HCT116 (cell line): ENCODE data around the gene APCDD1L. TPM values are rescaled to one million over a fixed set of nuclear protein-coding genes. Genes with fewer than 3 reads are reported as not detected.

ENCODE experiments used
- ATAC-seq: fragments of 200-7000 bp; cut with Tn5 transposase; 2 replicates; pipeline ENCODE4 v1.9.1; 2020; ENCODE audit warnings: mild to moderate bottlenecking, moderate library complexity
- BruUV-seq: library from RNA; stranded (reverse); fragments of 400-500 nt; replicated peaks from 2 replicates; lab custom pipeline; 2021; lab: Mats Ljungman, UMichigan
- CTCF ChIA-PET: fragments of 300-600 bp; sonication (Branson Sonifier 250); formaldehyde crosslinking; loops from one replicate; lab custom pipeline; 2021; ENCODE audit warnings: antibody characterized with exemption; lab: Charles Lee
- POLR2A ChIA-PET: fragments of 300-600, 350-600 bp; sonication (Branson Sonifier 250); formaldehyde crosslinking; loops from one replicate; lab custom pipeline; 2021; ENCODE audit warnings: antibody characterized with exemption; lab: Charles Lee
- RAD21 ChIA-PET, 2 experiments: fragments of 300-600 bp; sonication (Branson Sonifier 250); formaldehyde crosslinking; loops; one replicate each; lab custom pipeline; 2023; ENCODE audit warnings: low total read pairs in 2 of 2; ENCODE audit not compliant: uncharacterized antibody in 2 of 2, unreplicated experiment in 2 of 2, low non-redundant PET in 1 of 2; lab: Charles Lee
- DNase-seq: peaks from one replicate; pipeline ENCODE4 v3.0.0-alpha.2; 2010; ENCODE audit warnings: low read depth, low spot score
- H2AFZ ChIP-seq: fragments of 200-600 bp; shearing (Covaris generic), sonication (generic); 2 replicates; pipeline ENCODE4 v1.6.1; 2017; ENCODE audit warnings: low read depth, mixed run types, mixed read lengths, antibody characterized with exemption, low read length; ENCODE audit not compliant: poor library complexity, severe bottlenecking
- H3K27ac ChIP-seq: 2 replicates; pipeline ENCODE4 v1.5.1; 2012; ENCODE audit warnings: low read depth, low read length
- H3K27me3 ChIP-seq: fragments of 200-600 bp; sonication (generic); 2 replicates; pipeline ENCODE4 v1.6.1; 2016; ENCODE audit warnings: mixed run types, low read length, mixed read lengths; ENCODE audit not compliant: insufficient read depth
- H3K36me3 ChIP-seq, 2 experiments: fragments of 200-500 bp in 1 of 2; fragments of 200-600 bp in 1 of 2; sonication (Bioruptor generic) in 1 of 2; sonication (generic) in 1 of 2; 2 replicates each; pipeline versions ENCODE4 v1.5.1 to v1.6.1; 2014 to 2016; ENCODE audit warnings: low read length in 2 of 2, inconsistent platforms in 1 of 2, mixed read lengths in 1 of 2, mixed run types in 1 of 2; ENCODE audit not compliant: insufficient read depth in 2 of 2, control insufficient read depth in 1 of 2
- H3K4me1 ChIP-seq, 2 experiments: fragments of 200-600 bp in 1 of 2; sonication (generic) in 1 of 2; 2 replicates each; pipeline versions ENCODE4 v1.5.1 to v1.6.1; 2012 to 2017; ENCODE audit warnings: low read length in 2 of 2, inconsistent platforms in 1 of 2, mild to moderate bottlenecking in 1 of 2, mixed read lengths in 1 of 2, mixed run types in 1 of 2, moderate library complexity in 1 of 2; ENCODE audit not compliant: insufficient read depth in 2 of 2, control insufficient read depth in 1 of 2
- H3K4me2 ChIP-seq: fragments of 200-600 bp; sonication (generic); 2 replicates; pipeline ENCODE4 v1.6.1; 2017; ENCODE audit warnings: mixed run types, low read length, mixed read lengths
- H3K4me3 ChIP-seq, 2 experiments: fragments of 200-600 bp in 1 of 2; sonication (generic) in 1 of 2; replicated peaks in 1 of 2; 2 replicates each; pipeline ENCODE4 v1.5.1; 2011 to 2016; ENCODE audit warnings: low read length in 2 of 2, control low read depth in 1 of 2, low read depth in 1 of 2, mild to moderate bottlenecking in 1 of 2, mixed read lengths in 1 of 2, mixed run types in 1 of 2
- H3K79me2 ChIP-seq: fragments of 200-600 bp; sonication (generic); 2 replicates; pipeline ENCODE4 v1.6.1; 2017; ENCODE audit warnings: mild to moderate bottlenecking, mixed run types, low read length, moderate library complexity, mixed read lengths; ENCODE audit not compliant: insufficient read depth
- H3K9ac ChIP-seq: fragments of 200-600 bp; sonication (generic); 2 replicates; pipeline ENCODE4 v1.6.1; 2016; ENCODE audit warnings: low read length, mixed read lengths
- H3K9me2 ChIP-seq: fragments of 200-600 bp; sonication (generic), shearing (Covaris generic); 2 replicates; pipeline ENCODE4 v1.6.1; 2017; ENCODE audit warnings: mixed run types, mild to moderate bottlenecking, moderate library complexity; ENCODE audit not compliant: insufficient read depth
- H3K9me3 ChIP-seq, 2 experiments: fragments of 200-500 bp in 1 of 2; fragments of 200-600 bp in 1 of 2; sonication (Bioruptor generic) in 1 of 2; sonication (generic) in 1 of 2; 2 replicates each; pipeline ENCODE4 v1.6.1; 2014 to 2017; ENCODE audit warnings: low read length in 2 of 2, mixed read lengths in 2 of 2, inconsistent platforms in 1 of 2, low read depth in 1 of 2, mild to moderate bottlenecking in 1 of 2, mixed run types in 1 of 2, moderate library complexity in 1 of 2; ENCODE audit not compliant: control insufficient read depth in 1 of 2, insufficient read depth in 1 of 2
- H4K20me1 ChIP-seq: fragments of 200-600 bp; sonication (generic), shearing (Covaris generic); 2 replicates; pipeline ENCODE4 v1.6.1; 2017; ENCODE audit warnings: mixed run types, mild to moderate bottlenecking, moderate library complexity; ENCODE audit not compliant: insufficient read depth
- CEBPB ChIP-seq: IDR thresholded peaks from 2 replicates; pipeline ENCODE4 v1.6.1; 2012; ENCODE audit warnings: low read depth
- JUND ChIP-seq: IDR thresholded peaks from 2 replicates; pipeline ENCODE4 v1.6.1; 2012
- SIN3A ChIP-seq: IDR thresholded peaks from 2 replicates; pipeline ENCODE4 v1.6.1; 2012; ENCODE audit warnings: low read depth
- intact Hi-C: fragments of 100-400 bp; cut with micrococcal nuclease; formaldehyde crosslinking; loops from 2 replicates; pipeline ENCODE4 v1.10.0; 2022
- total RNA-seq: library from RNA; stranded (reverse); gene quantifications from one replicate; pipeline ENCODE4 v1.2.1, GENCODE V29; 2021; ENCODE audit not compliant: unreplicated experiment
- TF ChIP-seq, protein P1 (sequence below): IDR thresholded peaks from 2 replicates; pipeline ENCODE4 v1.6.1; 2012

APCDD1L gene
- total RNA-seq, 1 experiment from 2014 or later, result not detected

GRCh38 chr20:58531063-58531462 lies 15.9 kb upstream of the APCDD1L start:
- TF ChIP-seq CEBPB, result no peak
- RAD21 ChIA-PET, result no interaction called here

GRCh38 chr20:58528412-58528811 lies 13.2 kb upstream of the APCDD1L start:
- Histone ChIP-seq H3K36me3 (no peaks in the 10 kb centered on the region), H3K27ac (no peak overlapping the region), H4K20me1 (no peaks in the 10 kb centered on the region), H3K4me3 (no peak overlapping the region), H3K9ac (no peak overlapping the region), H3K9me2 (no peaks in the 10 kb centered on the region), H3K4me2 (no peak overlapping the region), H3K27me3 (no peaks in the 10 kb centered on the region), H3K4me1 (peaks cover 0 to 6% of the 10 kb centered on the region in 2 experiments; a peak in 1 of 4 replicates), H3K79me2 (no peaks in the 10 kb centered on the region), H2AFZ (no peak overlapping the region), H3K9me3 (peaks cover 21 to 25% of the 10 kb centered on the region in 2 experiments; a peak in 3 of 4 replicates)
- BruUV-seq, result no TSS peak
- TF ChIP-seq, protein P1, sequence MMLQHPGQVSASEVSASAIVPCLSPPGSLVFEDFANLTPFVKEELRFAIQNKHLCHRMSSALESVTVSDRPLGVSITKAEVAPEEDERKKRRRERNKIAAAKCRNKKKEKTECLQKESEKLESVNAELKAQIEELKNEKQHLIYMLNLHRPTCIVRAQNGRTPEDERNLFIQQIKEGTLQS, result no peak
- TF ChIP-seq JUND (no peak), SIN3A (no peak)
- DNase-seq (no peak), ATAC-seq (no peak)
- POLR2A ChIA-PET, result no interaction called here
- intact Hi-C loops, result no loop called here
- RAD21 ChIA-PET, result no interaction called here
- CTCF ChIA-PET, result no interaction called here

More at GRCh38 chr20:58531063-58531462, 15.9 kb upstream of the APCDD1L start:
- no peaks in the 10 kb centered on the region for H3K27me3 ChIP-seq
- ChIA-PET POLR2A (no interaction called here), CTCF (no interaction called here)
- H3K79me2 ChIP-seq, result no peaks in the 10 kb centered on the region
- intact Hi-C loops, result no loop called here
- H3K9me3 ChIP-seq, result peaks cover 19 to 20% of the 10 kb centered on the region in 2 experiments; a peak in 3 of 4 replicates
- H3K27ac ChIP-seq, result no peak overlapping the region
- no peaks in the 10 kb centered on the region for H3K9me2 ChIP-seq
- H4K20me1 ChIP-seq, result no peaks in the 10 kb centered on the region
- no peak overlapping the region for H3K4me3 ChIP-seq
- H2AFZ ChIP-seq, result no peak overlapping the region
- H3K4me1 ChIP-seq, result no peaks in the 10 kb centered on the region
- no peaks in the 10 kb centered on the region for H3K36me3 ChIP-seq
- no peak overlapping the region for H3K4me2 ChIP-seq
- ATAC-seq, result no peak
- DNase-seq, result no peak
- H3K9ac ChIP-seq, result no peak overlapping the region
- BruUV-seq, result no TSS peak
